Measurements from ENCODE around the gene NXPH2.
"Not testable (repeated sequence)": the region's sequence is repeated elsewhere in the genome, so short reads cannot be mapped to it uniquely, and the experiment has no call there.

Gene NXPH2

GRCh38 chr2:138644776-138645175 lies 135.4 kb downstream of the NXPH2 start:
- not testable (repeated sequence) for H3K27ac ChIP-seq (ENCODE audit: low read depth, low read length); H3K4me3 ChIP-seq (ENCODE audit: low read length); H3K27me3 ChIP-seq (ENCODE audit: control insufficient read depth, insufficient read depth, low read length); H3K36me3 ChIP-seq (ENCODE audit: control insufficient read depth, insufficient read depth, low read length); H3K9ac ChIP-seq (ENCODE audit: low read length); H3K4me1 ChIP-seq (ENCODE audit: control insufficient read depth, insufficient read depth, low read length)

GRCh38 chr2:138640921-138641676 lies 139.1 kb downstream of the NXPH2 start:
- no peaks in the 10 kb centered on the region for H3K27me3 ChIP-seq (ENCODE audit: control insufficient read depth, insufficient read depth, low read length)
- H3K36me3 ChIP-seq (ENCODE audit: control insufficient read depth, insufficient read depth, low read length): no peaks in the 10 kb centered on the region
- no peak overlapping the region for H3K4me3 ChIP-seq (ENCODE audit: low read length)
- H3K27ac ChIP-seq (ENCODE audit: low read depth, low read length): no peak overlapping the region
- H3K4me1 ChIP-seq (ENCODE audit: control insufficient read depth, insufficient read depth, low read length): no peaks in the 10 kb centered on the region
- H3K9ac ChIP-seq (ENCODE audit: low read length): no peak overlapping the region

- H3K4me1 ChIP-seq (ENCODE audit: control insufficient read depth, insufficient read depth, low read length): no peaks in the 10 kb centered on the region
- H3K9ac ChIP-seq (ENCODE audit: low read length): no peak overlapping the region
- H3K4me3 ChIP-seq (ENCODE audit: low read length): no peak overlapping the region
- no peak overlapping the region for H3K27ac ChIP-seq (ENCODE audit: low read depth, low read length)
- H3K36me3 ChIP-seq (ENCODE audit: control insufficient read depth, insufficient read depth, low read length): no peaks in the 10 kb centered on the region
- H3K27me3 ChIP-seq (ENCODE audit: control insufficient read depth, insufficient read depth, low read length): no peaks in the 10 kb centered on the region
Observed at GRCh38 chr2:138637686-138638085, 142.5 kb downstream of the NXPH2 start.

- no peak overlapping the region for H3K27ac ChIP-seq (ENCODE audit: low read depth, low read length)
- H3K4me3 ChIP-seq (ENCODE audit: low read length): no peak overlapping the region
- H3K9ac ChIP-seq (ENCODE audit: low read length): no peak overlapping the region
- H3K4me1 ChIP-seq (ENCODE audit: control insufficient read depth, insufficient read depth, low read length): no peaks in the 10 kb centered on the region
- no peaks in the 10 kb centered on the region for H3K27me3 ChIP-seq (ENCODE audit: control insufficient read depth, insufficient read depth, low read length)
- H3K36me3 ChIP-seq (ENCODE audit: control insufficient read depth, insufficient read depth, low read length): no peaks in the 10 kb centered on the region
Observed at GRCh38 chr2:138637061-138637460, 143.1 kb downstream of the NXPH2 start.

DNA sequence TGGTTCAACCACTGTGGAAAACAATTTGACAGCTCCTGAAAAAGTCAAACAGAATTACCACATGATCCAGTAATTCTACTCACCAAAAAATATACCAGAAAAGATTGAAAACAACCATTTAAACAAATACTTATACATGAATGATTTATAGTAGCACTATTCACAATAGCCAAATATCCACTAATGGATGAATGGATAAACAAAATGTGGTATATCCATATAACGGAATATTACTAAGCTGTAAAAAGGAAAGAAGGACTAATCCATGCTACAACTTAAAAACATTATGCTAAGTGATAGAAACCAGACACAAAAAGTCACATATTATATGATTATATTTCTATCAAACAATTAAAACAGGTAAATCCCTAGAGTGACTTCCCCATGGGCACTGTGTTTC lies 147.1 kb downstream of the NXPH2 start:
- no peak overlapping the region for H3K4me3 ChIP-seq (ENCODE audit: low read length)
- H3K27me3 ChIP-seq (ENCODE audit: control insufficient read depth, insufficient read depth, low read length): no peaks in the 10 kb centered on the region
- H3K36me3 ChIP-seq (ENCODE audit: control insufficient read depth, insufficient read depth, low read length): no peaks in the 10 kb centered on the region
- no peaks in the 10 kb centered on the region for H3K4me1 ChIP-seq (ENCODE audit: control insufficient read depth, insufficient read depth, low read length)
- H3K27ac ChIP-seq (ENCODE audit: low read depth, low read length): no peak overlapping the region
- H3K9ac ChIP-seq (ENCODE audit: low read length): no peak overlapping the region

DNA sequence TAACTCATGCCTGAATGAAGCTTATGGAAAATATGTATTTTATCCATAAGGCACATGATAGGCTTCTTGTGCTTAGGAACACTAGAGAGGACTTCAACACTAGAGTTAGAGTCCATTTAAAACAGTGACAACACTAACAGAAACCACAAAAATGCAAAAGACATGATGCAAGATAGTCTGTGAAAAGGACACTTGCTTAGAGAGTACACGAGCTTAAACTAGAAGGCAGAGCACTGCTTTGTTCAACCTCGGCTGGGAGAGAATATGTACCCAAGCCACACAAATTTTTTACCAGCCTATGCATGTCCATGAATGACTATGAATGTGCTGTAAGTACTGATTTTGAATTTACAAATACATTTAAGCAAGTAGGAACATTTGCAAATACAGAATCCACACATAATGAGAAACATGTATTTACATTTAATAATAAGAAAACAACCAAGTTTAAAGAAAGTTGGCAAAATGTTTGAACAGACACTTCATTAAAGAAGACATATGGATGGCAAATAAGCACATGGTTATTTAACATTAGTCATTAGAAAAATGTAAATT lies 148.0 kb downstream of the NXPH2 start:
- Histone ChIP-seq H3K4me1 (ENCODE audit: control insufficient read depth, insufficient read depth, low read length) (no peaks in the 10 kb centered on the region), H3K36me3 (ENCODE audit: control insufficient read depth, insufficient read depth, low read length) (no peaks in the 10 kb centered on the region), H3K9ac (ENCODE audit: low read length) (no peak overlapping the region), H3K27me3 (ENCODE audit: control insufficient read depth, insufficient read depth, low read length) (no peaks in the 10 kb centered on the region), H3K4me3 (ENCODE audit: low read length) (no peak overlapping the region), H3K27ac (ENCODE audit: low read depth, low read length) (no peak overlapping the region)

GRCh38 chr2:138630164-138630563 lies 150.0 kb downstream of the NXPH2 start:
- Histone ChIP-seq H3K4me1 (ENCODE audit: control insufficient read depth, insufficient read depth, low read length) (no peaks in the 10 kb centered on the region), H3K36me3 (ENCODE audit: control insufficient read depth, insufficient read depth, low read length) (no peaks in the 10 kb centered on the region), H3K9ac (ENCODE audit: low read length) (no peak overlapping the region), H3K4me3 (ENCODE audit: low read length) (no peak overlapping the region), H3K27me3 (ENCODE audit: control insufficient read depth, insufficient read depth, low read length) (no peaks in the 10 kb centered on the region), H3K27ac (ENCODE audit: low read depth, low read length) (no peak overlapping the region)

DNA sequence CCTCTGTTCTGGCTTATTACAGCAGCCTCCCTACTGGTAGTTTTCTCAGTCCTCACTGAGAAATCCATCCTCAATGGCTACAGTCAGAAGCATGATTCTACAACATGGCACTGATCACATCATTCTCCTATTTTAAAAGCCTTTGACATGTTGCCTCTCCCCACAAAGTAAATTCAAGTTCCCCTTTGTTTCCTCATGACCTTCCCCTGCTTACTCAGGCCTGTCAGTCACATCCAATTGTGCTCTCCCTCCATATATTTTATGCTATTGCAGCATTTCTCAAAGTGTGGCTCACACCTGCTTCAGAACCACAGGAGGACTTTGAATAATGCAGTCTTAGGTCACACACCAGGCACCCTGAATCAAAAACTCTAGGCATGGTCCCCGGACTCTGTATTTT lies 154.0 kb downstream of the NXPH2 start:
- Histone ChIP-seq H3K4me3 (ENCODE audit: low read length) (no peak overlapping the region), H3K27me3 (ENCODE audit: control insufficient read depth, insufficient read depth, low read length) (no peaks in the 10 kb centered on the region), H3K4me1 (ENCODE audit: control insufficient read depth, insufficient read depth, low read length) (no peaks in the 10 kb centered on the region), H3K36me3 (ENCODE audit: control insufficient read depth, insufficient read depth, low read length) (no peaks in the 10 kb centered on the region), H3K27ac (ENCODE audit: low read depth, low read length) (no peak overlapping the region), H3K9ac (ENCODE audit: low read length) (no peak overlapping the region)

GRCh38 chr2:138622613-138623012 lies 157.6 kb downstream of the NXPH2 start:
- Histone ChIP-seq H3K27ac (ENCODE audit: low read depth, low read length) (no peak overlapping the region), H3K4me1 (ENCODE audit: control insufficient read depth, insufficient read depth, low read length) (no peaks in the 10 kb centered on the region), H3K27me3 (ENCODE audit: control insufficient read depth, insufficient read depth, low read length) (no peaks in the 10 kb centered on the region), H3K36me3 (ENCODE audit: control insufficient read depth, insufficient read depth, low read length) (no peaks in the 10 kb centered on the region), H3K9ac (ENCODE audit: low read length) (no peak overlapping the region), H3K4me3 (ENCODE audit: low read length) (no peak overlapping the region)

DNA sequence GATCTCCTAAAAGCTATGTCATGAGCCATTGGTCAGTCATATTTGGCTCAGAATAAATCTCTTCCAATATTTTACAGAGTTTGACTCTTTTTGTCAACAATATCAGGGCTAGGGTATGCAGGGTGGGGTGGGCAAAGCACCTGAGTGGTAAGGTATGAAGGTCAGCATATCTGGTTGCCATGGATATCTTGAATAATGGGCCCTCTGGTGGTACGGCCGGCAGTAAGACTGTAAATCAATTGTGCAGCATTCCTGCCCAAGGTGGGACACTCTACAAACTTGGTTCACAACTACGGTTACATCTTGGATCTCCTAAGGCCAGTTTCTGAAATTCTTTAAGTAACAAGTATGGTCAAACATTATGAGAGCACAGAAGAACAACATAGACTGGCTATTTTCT lies 159.1 kb downstream of the NXPH2 start:
- H3K4me3 ChIP-seq (ENCODE audit: low read length): no peak overlapping the region
- H3K27ac ChIP-seq (ENCODE audit: low read depth, low read length): no peak overlapping the region
- no peaks in the 10 kb centered on the region for H3K27me3 ChIP-seq (ENCODE audit: control insufficient read depth, insufficient read depth, low read length)
- no peaks in the 10 kb centered on the region for H3K4me1 ChIP-seq (ENCODE audit: control insufficient read depth, insufficient read depth, low read length)
- H3K36me3 ChIP-seq (ENCODE audit: control insufficient read depth, insufficient read depth, low read length): no peaks in the 10 kb centered on the region
- no peak overlapping the region for H3K9ac ChIP-seq (ENCODE audit: low read length)

GRCh38 chr2:138620431-138620830 lies 159.8 kb downstream of the NXPH2 start:
- no peaks in the 10 kb centered on the region for H3K27me3 ChIP-seq (ENCODE audit: control insufficient read depth, insufficient read depth, low read length)

More at GRCh38 chr2:138620431-138620830, 159.8 kb downstream of the NXPH2 start:
- Histone ChIP-seq H3K27ac (ENCODE audit: low read depth, low read length) (no peak overlapping the region), H3K4me1 (ENCODE audit: control insufficient read depth, insufficient read depth, low read length) (no peaks in the 10 kb centered on the region), H3K36me3 (ENCODE audit: control insufficient read depth, insufficient read depth, low read length) (no peaks in the 10 kb centered on the region), H3K4me3 (ENCODE audit: low read length) (no peak overlapping the region), H3K9ac (ENCODE audit: low read length) (no peak overlapping the region)
